IPS-18c (cell line): ENCODE results near the gene TMEM39B.
"Not testable (repeated sequence)": the region's sequence is repeated elsewhere in the genome, so short reads cannot be mapped to it uniquely, and the experiment has no call there.

Source experiments
- H3K4me3 ChIP-seq: 2 replicates; pipeline ENCODE4 v1.7.0; 2013; ENCODE audit warnings: low read depth, mild to moderate bottlenecking, low read length, moderate library complexity; ENCODE audit not compliant: insufficient read depth
- H3K9me3 ChIP-seq: one replicate; pipeline ENCODE4 v1.6.1; 2013; ENCODE audit warnings: mild to moderate bottlenecking, low read length, moderate library complexity; ENCODE audit not compliant: control insufficient read depth, insufficient read depth

TMEM39B gene

GRCh38 chr1:32063261-32063681 lies 9.5 kb upstream of the TMEM39B start:
- H3K9me3 ChIP-seq: no peaks in the 10 kb centered on the region
- H3K4me3 ChIP-seq: no peak overlapping the region

GRCh38 chr1:32065613-32066488 lies 6.9 kb upstream of the TMEM39B start:
- H3K4me3 ChIP-seq, H3K9me3 ChIP-seq: not testable (repeated sequence)

GRCh38 chr1:32066489-32066873 lies 6.3 kb upstream of the TMEM39B start:
- H3K4me3 ChIP-seq: no peak overlapping the region

GRCh38 chr1:32068957-32069588 lies 3.7 kb upstream of the TMEM39B start:
- Histone ChIP-seq H3K9me3 (no peaks in the 10 kb centered on the region), H3K4me3 (no peak overlapping the region)

More at GRCh38 chr1:32066489-32066873, 6.3 kb upstream of the TMEM39B start:
- H3K9me3 ChIP-seq: no peaks in the 10 kb centered on the region

- peak overlapping the region; percentile 100 for H3K4me3 ChIP-seq
- no peaks in the 10 kb centered on the region for H3K9me3 ChIP-seq
These were observed 749 bp upstream of the TMEM39B start for GRCh38 chr1:32071758-32072621.

GRCh38 chr1:32073299-32074229 lies 825 bp downstream of the TMEM39B start:
- Histone ChIP-seq H3K9me3 (no peaks in the 10 kb centered on the region), H3K4me3 (peak overlapping the region; percentile 100)

- Histone ChIP-seq H3K9me3 (no peaks in the 10 kb centered on the region), H3K4me3 (no peak overlapping the region)
These were observed 2.1 kb downstream of the TMEM39B start for GRCh38 chr1:32074841-32075240.

- H3K9me3 ChIP-seq: no peaks in the 10 kb centered on the region
These were observed 4.7 kb downstream of the TMEM39B start for GRCh38 chr1:32077451-32077850.

GRCh38 chr1:32082022-32082421 lies 9.3 kb downstream of the TMEM39B start:
- no peaks in the 10 kb centered on the region for H3K9me3 ChIP-seq
- H3K4me3 ChIP-seq: no peak overlapping the region

More at GRCh38 chr1:32077451-32077850, 4.7 kb downstream of the TMEM39B start:
- no peak overlapping the region for H3K4me3 ChIP-seq

- not testable (repeated sequence) for H3K4me3 ChIP-seq, H3K9me3 ChIP-seq
These were observed 13.6 kb downstream of the TMEM39B start for GRCh38 chr1:32086381-32086780.

GRCh38 chr1:32091176-32091575 lies 18.4 kb downstream of the TMEM39B start:
- no peaks in the 10 kb centered on the region for H3K9me3 ChIP-seq
- H3K4me3 ChIP-seq: no peak overlapping the region

GRCh38 chr1:32091591-32091990 lies 18.9 kb downstream of the TMEM39B start:
- no peak overlapping the region for H3K4me3 ChIP-seq
- no peaks in the 10 kb centered on the region for H3K9me3 ChIP-seq

GRCh38 chr1:32094746-32095521 lies 22.2 kb downstream of the TMEM39B start:
- H3K9me3 ChIP-seq: no peaks in the 10 kb centered on the region
- H3K4me3 ChIP-seq: no peak overlapping the region

- Histone ChIP-seq H3K4me3 (no peak overlapping the region), H3K9me3 (no peaks in the 10 kb centered on the region)
These were observed 26.7 kb downstream of the TMEM39B start for GRCh38 chr1:32099426-32099825.

GRCh38 chr1:32100359-32100758 lies 27.6 kb downstream of the TMEM39B start:
- Histone ChIP-seq H3K9me3 (no peaks in the 10 kb centered on the region), H3K4me3 (no peak overlapping the region)
